ENCODE data around the gene NME3. TPM values are rescaled to one million over a fixed set of nuclear protein-coding genes. Genes with fewer than 3 reads are reported as not detected.

Gene NME3
- total and polyA plus RNA-seq, 2 donors = 34.7 to 163 TPM

DNA sequence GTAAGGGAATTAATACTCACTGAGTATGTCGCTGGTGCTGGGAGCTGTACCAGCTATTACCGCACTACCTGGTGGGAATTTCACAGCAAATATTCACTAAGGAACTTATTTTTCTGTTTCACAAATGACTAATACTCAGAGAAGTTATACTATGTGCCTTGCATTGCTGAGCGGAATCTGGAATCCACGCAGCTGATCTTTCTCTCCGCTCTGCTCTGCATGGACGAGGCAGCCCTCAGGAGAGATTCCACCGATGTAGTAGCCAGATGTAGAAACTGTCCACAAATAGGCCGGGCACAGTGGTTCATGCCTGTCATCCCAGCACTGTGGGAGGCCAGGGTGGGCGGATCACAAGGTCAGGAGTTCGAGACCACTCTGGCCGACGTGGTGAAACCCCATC lies 17.1 kb downstream of the NME3 start:
- Histone ChIP-seq H3K4me1 (ENCODE audit: control insufficient read depth in 2 of 2, insufficient read depth in 2 of 2, low read length in 2 of 2) (no peaks in the 10 kb centered on the region), H3K27me3 (ENCODE audit: control insufficient read depth in 2 of 2, insufficient read depth in 1 of 2, low read length in 1 of 2) (no peaks in the 10 kb centered on the region), H3K4me3 (ENCODE audit: low read length in 2 of 2) (no peak overlapping the region), H3K27ac (ENCODE audit: low read depth in 1 of 2, low read length in 1 of 2) (no peak overlapping the region), H3K36me3 (ENCODE audit: control insufficient read depth in 2 of 2, insufficient read depth in 2 of 2, low read length in 1 of 2) (peaks cover 53 to 60% of the 10 kb centered on the region in 2 donors), H3K9me3 (ENCODE audit: control insufficient read depth in 2 of 2, insufficient read depth in 1 of 2, low read length in 1 of 2) (no peaks in the 10 kb centered on the region)
- 98% methylated on average over 12 of the region's 12 CpGs for WGBS
- no peak for DNase-seq (ENCODE audit: low read depth in 6 of 9, low spot score in 9 of 9)

- DNase-seq (ENCODE audit: low read depth in 6 of 9, low spot score in 9 of 9) = no peak
- Histone ChIP-seq H3K27ac (ENCODE audit: low read depth in 1 of 2, low read length in 1 of 2) (no peak overlapping the region), H3K9me3 (ENCODE audit: control insufficient read depth in 2 of 2, insufficient read depth in 1 of 2, low read length in 1 of 2) (no peaks in the 10 kb centered on the region), H3K27me3 (ENCODE audit: control insufficient read depth in 2 of 2, insufficient read depth in 1 of 2, low read length in 1 of 2) (no peaks in the 10 kb centered on the region), H3K36me3 (ENCODE audit: control insufficient read depth in 2 of 2, insufficient read depth in 2 of 2, low read length in 1 of 2) (peaks cover 58 to 63% of the 10 kb centered on the region in 2 donors), H3K4me3 (ENCODE audit: low read length in 2 of 2) (no peak overlapping the region), H3K4me1 (ENCODE audit: control insufficient read depth in 2 of 2, insufficient read depth in 2 of 2, low read length in 2 of 2) (no peaks in the 10 kb centered on the region)
- WGBS = 97% methylated on average over 14 of the region's 14 CpGs
Measured at GRCh38 chr16:1752853-1753252, 18.5 kb downstream of the NME3 start.

- WGBS = 98% methylated on average over 16 of the region's 16 CpGs
- no peaks in the 10 kb centered on the region for H3K4me1 ChIP-seq (ENCODE audit: control insufficient read depth in 2 of 2, insufficient read depth in 2 of 2, low read length in 2 of 2)
- H3K27me3 ChIP-seq (ENCODE audit: control insufficient read depth in 2 of 2, insufficient read depth in 1 of 2, low read length in 1 of 2) = no peaks in the 10 kb centered on the region
- H3K36me3 ChIP-seq (ENCODE audit: control insufficient read depth in 2 of 2, insufficient read depth in 2 of 2, low read length in 1 of 2) = peaks cover 64 to 67% of the 10 kb centered on the region in 2 donors
- no peak overlapping the region for H3K27ac ChIP-seq (ENCODE audit: low read depth in 1 of 2, low read length in 1 of 2)
- no peak for DNase-seq (ENCODE audit: low read depth in 6 of 9, low spot score in 9 of 9)
- H3K4me3 ChIP-seq (ENCODE audit: low read length in 2 of 2) = no peak overlapping the region
- no peaks in the 10 kb centered on the region for H3K9me3 ChIP-seq (ENCODE audit: control insufficient read depth in 2 of 2, insufficient read depth in 1 of 2, low read length in 1 of 2)
Measured at GRCh38 chr16:1751946-1752345, 19.4 kb downstream of the NME3 start.

DNA sequence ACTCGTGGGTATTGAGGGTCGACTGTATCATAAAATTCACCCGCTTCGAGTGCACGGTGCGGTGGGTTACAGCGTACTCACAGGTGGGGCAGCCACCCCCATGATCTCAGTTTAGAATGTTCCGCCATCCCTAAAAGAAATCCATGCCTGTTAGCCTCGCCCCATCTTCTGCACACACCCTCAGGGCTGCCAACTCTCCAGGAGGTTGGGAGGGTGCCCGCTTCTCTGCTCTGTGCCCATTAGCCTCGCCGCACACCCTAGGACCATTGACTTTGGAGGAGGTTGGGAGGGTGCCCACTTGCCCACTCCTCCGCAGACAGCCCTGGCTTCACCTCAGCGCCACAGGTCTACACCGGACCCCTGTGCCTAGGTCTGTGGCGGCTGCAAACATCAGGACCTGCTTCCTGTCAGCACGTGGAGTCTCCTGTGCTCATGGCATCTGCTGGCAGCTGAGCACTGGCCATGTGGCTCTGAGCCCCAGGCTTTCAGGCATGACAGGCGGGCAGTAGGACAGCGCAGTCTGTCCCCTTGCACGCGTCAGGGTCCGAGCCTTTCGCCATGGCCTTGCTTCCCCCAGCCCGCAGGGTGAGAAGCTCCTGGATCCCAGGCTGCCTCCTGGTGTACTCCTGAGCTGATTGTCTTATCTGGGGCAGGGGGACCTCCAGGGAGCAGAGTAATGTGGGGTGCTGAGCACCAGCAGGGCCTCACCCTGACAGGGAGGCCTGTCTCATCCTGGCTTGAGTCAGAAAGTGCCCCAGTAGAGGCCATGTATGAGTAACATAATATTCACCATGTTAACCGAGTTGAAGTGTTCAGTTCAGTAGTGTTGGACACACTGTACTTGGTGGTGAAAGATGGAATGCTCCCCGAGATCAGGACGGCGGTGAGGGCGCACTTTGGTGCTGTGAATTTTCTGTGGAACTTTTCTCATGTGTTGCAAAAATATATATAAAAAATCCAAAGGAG lies 21.9 kb downstream of the NME3 start:
- no peaks in the 10 kb centered on the region for H3K9me3 ChIP-seq (ENCODE audit: control insufficient read depth in 2 of 2, insufficient read depth in 1 of 2, low read length in 1 of 2)
- H3K4me1 ChIP-seq (ENCODE audit: control insufficient read depth in 2 of 2, insufficient read depth in 2 of 2, low read length in 2 of 2) = no peaks in the 10 kb centered on the region
- H3K4me3 ChIP-seq (ENCODE audit: low read length in 2 of 2) = no peak overlapping the region
- no peak overlapping the region for H3K27ac ChIP-seq (ENCODE audit: low read depth in 1 of 2, low read length in 1 of 2)
- DNase-seq (ENCODE audit: low read depth in 6 of 9, low spot score in 9 of 9) = no peak
- H3K36me3 ChIP-seq (ENCODE audit: control insufficient read depth in 2 of 2, insufficient read depth in 2 of 2, low read length in 1 of 2) = peaks cover 62 to 83% of the 10 kb centered on the region in 2 donors
- WGBS = 97% methylated on average over 29 of the region's 29 CpGs
- no peaks in the 10 kb centered on the region for H3K27me3 ChIP-seq (ENCODE audit: control insufficient read depth in 2 of 2, insufficient read depth in 1 of 2, low read length in 1 of 2)

DNA sequence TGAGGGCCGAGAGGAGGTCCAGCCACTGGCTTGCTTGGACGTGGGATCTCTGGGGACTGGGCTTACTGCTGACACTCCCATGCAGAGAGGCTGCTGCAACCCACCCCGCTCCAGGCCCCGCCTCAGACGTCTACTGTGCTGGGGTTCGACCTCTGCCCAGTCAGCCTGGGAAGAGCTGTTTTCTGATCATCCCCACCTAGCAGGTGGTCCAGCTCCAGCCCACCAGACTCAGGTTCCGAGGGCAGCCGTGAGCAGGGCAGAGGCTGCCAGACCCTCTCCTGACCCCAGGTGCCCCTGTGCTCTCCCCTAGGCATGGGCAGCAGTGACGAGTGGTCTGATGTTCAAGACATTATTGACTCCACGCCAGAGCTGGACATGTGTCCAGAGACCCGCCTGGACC lies 23.4 kb downstream of the NME3 start:
- WGBS = 93% methylated on average over 11 of the region's 11 CpGs

GRCh38 chr16:1746693-1747195 lies 24.6 kb downstream of the NME3 start:
- DNase-seq (ENCODE audit: low read depth in 6 of 9, low spot score in 9 of 9) = no peak
- Histone ChIP-seq H3K27ac (ENCODE audit: low read depth in 1 of 2, low read length in 1 of 2) (no peak overlapping the region), H3K27me3 (ENCODE audit: control insufficient read depth in 2 of 2, insufficient read depth in 1 of 2, low read length in 1 of 2) (no peaks in the 10 kb centered on the region), H3K9me3 (ENCODE audit: control insufficient read depth in 2 of 2, insufficient read depth in 1 of 2, low read length in 1 of 2) (no peaks in the 10 kb centered on the region), H3K4me3 (ENCODE audit: low read length in 2 of 2) (no peak overlapping the region), H3K36me3 (ENCODE audit: control insufficient read depth in 2 of 2, insufficient read depth in 2 of 2, low read length in 1 of 2) (peaks cover 54 to 78% of the 10 kb centered on the region in 2 donors), H3K4me1 (ENCODE audit: control insufficient read depth in 2 of 2, insufficient read depth in 2 of 2, low read length in 2 of 2) (no peaks in the 10 kb centered on the region)
- 98% methylated on average over 31 of the region's 31 CpGs for WGBS

More for the DNA sequence above, 23.4 kb downstream of the NME3 start:
- Histone ChIP-seq H3K4me3 (ENCODE audit: low read length in 2 of 2) (no peak overlapping the region), H3K9me3 (ENCODE audit: control insufficient read depth in 2 of 2, insufficient read depth in 1 of 2, low read length in 1 of 2) (no peaks in the 10 kb centered on the region), H3K27ac (ENCODE audit: low read depth in 1 of 2, low read length in 1 of 2) (no peak overlapping the region), H3K27me3 (ENCODE audit: control insufficient read depth in 2 of 2, insufficient read depth in 1 of 2, low read length in 1 of 2) (no peaks in the 10 kb centered on the region), H3K36me3 (ENCODE audit: control insufficient read depth in 2 of 2, insufficient read depth in 2 of 2, low read length in 1 of 2) (peaks cover 65 to 87% of the 10 kb centered on the region in 2 donors), H3K4me1 (ENCODE audit: control insufficient read depth in 2 of 2, insufficient read depth in 2 of 2, low read length in 2 of 2) (no peaks in the 10 kb centered on the region)
- DNase-seq (ENCODE audit: low read depth in 6 of 9, low spot score in 9 of 9) = no peak

DNA sequence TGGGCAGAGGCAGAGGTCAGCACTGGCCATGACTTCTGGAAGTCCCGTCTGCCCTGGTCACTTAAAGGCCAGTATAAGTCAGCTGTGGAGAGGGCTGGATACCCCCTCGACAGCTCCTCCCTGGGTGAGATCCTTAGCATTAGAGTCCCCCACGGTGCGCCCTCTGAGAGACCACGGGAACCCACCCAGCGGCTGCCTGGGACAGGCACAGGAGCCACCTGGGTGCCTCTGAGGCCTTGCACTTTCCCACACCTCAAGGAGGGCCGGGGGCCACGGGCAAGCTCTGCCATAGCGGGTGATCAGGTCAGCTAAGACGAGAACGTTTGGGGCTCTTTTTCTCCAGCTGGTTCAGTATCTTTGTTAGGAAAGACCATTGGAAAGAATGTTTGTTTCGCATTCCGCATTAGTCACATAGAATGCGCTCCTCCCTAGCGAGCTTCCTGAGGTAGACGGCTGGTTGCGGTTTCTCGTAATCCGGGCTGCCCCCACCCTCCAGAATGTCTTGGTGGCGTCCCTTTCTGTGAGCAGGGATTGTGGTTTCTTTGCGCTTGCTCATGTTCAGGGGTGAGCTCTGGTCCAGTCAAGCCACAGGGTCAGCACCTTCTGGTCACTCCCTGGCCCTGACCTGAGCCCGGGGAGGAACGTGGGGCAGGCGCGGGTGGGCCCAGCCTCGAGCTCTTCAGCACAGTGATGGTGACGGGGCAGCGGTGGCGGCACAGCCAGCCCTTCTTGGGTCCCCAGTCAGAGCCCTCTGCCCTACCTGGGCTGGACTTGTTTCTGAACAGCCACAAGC lies 25.2 kb downstream of the NME3 start:
- Histone ChIP-seq H3K27me3 (ENCODE audit: control insufficient read depth in 2 of 2, insufficient read depth in 1 of 2, low read length in 1 of 2) (no peaks in the 10 kb centered on the region), H3K36me3 (ENCODE audit: control insufficient read depth in 2 of 2, insufficient read depth in 2 of 2, low read length in 1 of 2) (peaks cover 50 to 77% of the 10 kb centered on the region in 2 donors), H3K4me3 (ENCODE audit: low read length in 2 of 2) (no peak overlapping the region), H3K9me3 (ENCODE audit: control insufficient read depth in 2 of 2, insufficient read depth in 1 of 2, low read length in 1 of 2) (no peaks in the 10 kb centered on the region), H3K27ac (ENCODE audit: low read depth in 1 of 2, low read length in 1 of 2) (no peak overlapping the region), H3K4me1 (ENCODE audit: control insufficient read depth in 2 of 2, insufficient read depth in 2 of 2, low read length in 2 of 2) (no peaks in the 10 kb centered on the region)
- WGBS = 98% methylated on average over 29 of the region's 29 CpGs
- no peak for DNase-seq (ENCODE audit: low read depth in 6 of 9, low spot score in 9 of 9)

- no peaks in the 10 kb centered on the region for H3K27me3 ChIP-seq (ENCODE audit: control insufficient read depth in 2 of 2, insufficient read depth in 1 of 2, low read length in 1 of 2)
- no peak overlapping the region for H3K4me3 ChIP-seq (ENCODE audit: low read length in 2 of 2)
- no peak overlapping the region for H3K27ac ChIP-seq (ENCODE audit: low read depth in 1 of 2, low read length in 1 of 2)
- H3K36me3 ChIP-seq (ENCODE audit: control insufficient read depth in 2 of 2, insufficient read depth in 2 of 2, low read length in 1 of 2) = peaks cover 53 to 80% of the 10 kb centered on the region in 2 donors
- no peaks in the 10 kb centered on the region for H3K4me1 ChIP-seq (ENCODE audit: control insufficient read depth in 2 of 2, insufficient read depth in 2 of 2, low read length in 2 of 2)
- H3K9me3 ChIP-seq (ENCODE audit: control insufficient read depth in 2 of 2, insufficient read depth in 1 of 2, low read length in 1 of 2) = no peaks in the 10 kb centered on the region
- WGBS = 93% methylated on average over 25 of the region's 25 CpGs
- no peak for DNase-seq (ENCODE audit: low read depth in 6 of 9, low spot score in 9 of 9)
Measured at GRCh38 chr16:1745181-1745899, 26.0 kb downstream of the NME3 start.
